Measurements from ENCODE around the gene UQCR10.

UQCR10 gene

GRCh38 chr22:29795663-29796062 is 28.5 kb downstream of the UQCR10 start:
- no peak overlapping the region for H3K27ac ChIP-seq

GRCh38 chr22:29797351-29797750 is 30.2 kb downstream of the UQCR10 start:
- no peak for DNase-seq
- no peak for TF ChIP-seq CTCF (IDR thresholded peaks at IDR 0.05; ENCODE audit: low read depth, low read length)
- H3K27me3 ChIP-seq (ENCODE audit: insufficient read depth, low read depth, severe bottlenecking) = no peaks in the 10 kb centered on the region
- no peak overlapping the region for H3K4me3 ChIP-seq (ENCODE audit: low read depth, low read length)
- no peak overlapping the region for H3K27ac ChIP-seq
- H3K36me3 ChIP-seq = peaks cover 45% of the 10 kb centered on the region
- H3K9me3 ChIP-seq (ENCODE audit: severe bottlenecking) = no peaks in the 10 kb centered on the region

More at GRCh38 chr22:29795663-29796062, 28.5 kb downstream of the UQCR10 start:
- TF ChIP-seq CTCF (IDR thresholded peaks at IDR 0.05; ENCODE audit: low read depth, low read length) = no peak
- no peaks in the 10 kb centered on the region for H3K27me3 ChIP-seq (ENCODE audit: insufficient read depth, low read depth, severe bottlenecking)
- no peaks in the 10 kb centered on the region for H3K9me3 ChIP-seq (ENCODE audit: severe bottlenecking)
- H3K4me3 ChIP-seq (ENCODE audit: low read depth, low read length) = no peak overlapping the region
- H3K36me3 ChIP-seq = peaks cover 45% of the 10 kb centered on the region
- DNase-seq = no peak

GRCh38 chr22:29798318-29798717 is 31.1 kb downstream of the UQCR10 start:
- Histone ChIP-seq H3K9me3 (ENCODE audit: severe bottlenecking) (no peaks in the 10 kb centered on the region), H3K36me3 (peaks cover 49% of the 10 kb centered on the region), H3K27me3 (ENCODE audit: insufficient read depth, low read depth, severe bottlenecking) (no peaks in the 10 kb centered on the region), H3K4me3 (ENCODE audit: low read depth, low read length) (no peak overlapping the region), H3K27ac (no peak overlapping the region)
- DNase-seq = no peak
- TF ChIP-seq CTCF (IDR thresholded peaks at IDR 0.05; ENCODE audit: low read depth, low read length) = no peak

- no peaks in the 10 kb centered on the region for H3K9me3 ChIP-seq (ENCODE audit: severe bottlenecking)
- no peak overlapping the region for H3K27ac ChIP-seq
- no peak overlapping the region for H3K4me3 ChIP-seq (ENCODE audit: low read depth, low read length)
- H3K36me3 ChIP-seq = peaks cover 54% of the 10 kb centered on the region
- TF ChIP-seq CTCF (IDR thresholded peaks at IDR 0.05; ENCODE audit: low read depth, low read length) = no peak
- H3K27me3 ChIP-seq (ENCODE audit: insufficient read depth, low read depth, severe bottlenecking) = no peaks in the 10 kb centered on the region
- DNase-seq = no peak
Observed at GRCh38 chr22:29798801-29799200, 31.6 kb downstream of the UQCR10 start.

- Histone ChIP-seq H3K4me3 (ENCODE audit: low read depth, low read length) (no peak overlapping the region), H3K27ac (no peak overlapping the region), H3K36me3 (peaks cover 59% of the 10 kb centered on the region), H3K9me3 (ENCODE audit: severe bottlenecking) (no peaks in the 10 kb centered on the region), H3K27me3 (ENCODE audit: insufficient read depth, low read depth, severe bottlenecking) (no peaks in the 10 kb centered on the region)
- no peak for DNase-seq
- TF ChIP-seq CTCF (IDR thresholded peaks at IDR 0.05; ENCODE audit: low read depth, low read length) = no peak
Observed at GRCh38 chr22:29799217-29799680, 32.1 kb downstream of the UQCR10 start.

- TF ChIP-seq CTCF (IDR thresholded peaks at IDR 0.05; ENCODE audit: low read depth, low read length) = no peak
- no peaks in the 10 kb centered on the region for H3K27me3 ChIP-seq (ENCODE audit: insufficient read depth, low read depth, severe bottlenecking)
- no peak overlapping the region for H3K4me3 ChIP-seq (ENCODE audit: low read depth, low read length)
- no peak overlapping the region for H3K27ac ChIP-seq
- peaks cover 76% of the 10 kb centered on the region for H3K36me3 ChIP-seq
- no peaks in the 10 kb centered on the region for H3K9me3 ChIP-seq (ENCODE audit: severe bottlenecking)
- no peak for DNase-seq
Observed at GRCh38 chr22:29801153-29801552, 34.0 kb downstream of the UQCR10 start.
